ENCODE results near the gene TAMALIN.

The TAMALIN gene

GRCh38 chr12:51985154-51985835, 21.5 kb upstream of the TAMALIN start:
- DNase-seq, result no peak

- DNase-seq, result no peak
Observed at GRCh38 chr12:51986834-51987233, 19.9 kb upstream of the TAMALIN start.

DNA sequence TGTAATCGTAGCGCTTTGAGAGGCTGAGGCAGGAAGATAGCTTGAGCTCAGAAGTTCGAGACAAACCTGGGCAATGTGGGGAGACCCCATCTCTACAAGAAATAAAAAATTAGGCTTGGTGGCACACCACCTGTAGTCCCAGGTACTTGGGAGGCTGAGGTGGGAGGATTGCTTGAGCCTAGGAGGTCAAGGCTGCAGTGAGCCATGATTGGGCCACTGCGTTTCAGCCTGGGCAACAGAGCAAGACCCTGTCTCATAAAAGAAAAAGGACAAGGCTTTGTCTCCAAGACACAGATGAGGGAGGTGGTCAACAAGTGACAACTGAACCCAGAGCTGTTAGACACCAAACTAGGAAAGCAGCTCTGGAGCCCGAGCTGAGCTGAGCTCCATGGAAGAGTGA, 14.5 kb upstream of the TAMALIN start:
- DNase-seq, result no peak

- DNase-seq, result no peak
Observed at GRCh38 chr12:51994539-51994820, 12.3 kb upstream of the TAMALIN start.

- no peak for DNase-seq
Observed at GRCh38 chr12:51994959-51995358, 11.8 kb upstream of the TAMALIN start.

- DNase-seq, result no peak
Observed at GRCh38 chr12:51997136-51997535, 9.6 kb upstream of the TAMALIN start.

- DNase-seq, result no peak
Observed at GRCh38 chr12:52003016-52003550, 3.7 kb upstream of the TAMALIN start.

- DNase-seq, result no peak
Observed at GRCh38 chr12:52003591-52003990, 3.2 kb upstream of the TAMALIN start.

DNA sequence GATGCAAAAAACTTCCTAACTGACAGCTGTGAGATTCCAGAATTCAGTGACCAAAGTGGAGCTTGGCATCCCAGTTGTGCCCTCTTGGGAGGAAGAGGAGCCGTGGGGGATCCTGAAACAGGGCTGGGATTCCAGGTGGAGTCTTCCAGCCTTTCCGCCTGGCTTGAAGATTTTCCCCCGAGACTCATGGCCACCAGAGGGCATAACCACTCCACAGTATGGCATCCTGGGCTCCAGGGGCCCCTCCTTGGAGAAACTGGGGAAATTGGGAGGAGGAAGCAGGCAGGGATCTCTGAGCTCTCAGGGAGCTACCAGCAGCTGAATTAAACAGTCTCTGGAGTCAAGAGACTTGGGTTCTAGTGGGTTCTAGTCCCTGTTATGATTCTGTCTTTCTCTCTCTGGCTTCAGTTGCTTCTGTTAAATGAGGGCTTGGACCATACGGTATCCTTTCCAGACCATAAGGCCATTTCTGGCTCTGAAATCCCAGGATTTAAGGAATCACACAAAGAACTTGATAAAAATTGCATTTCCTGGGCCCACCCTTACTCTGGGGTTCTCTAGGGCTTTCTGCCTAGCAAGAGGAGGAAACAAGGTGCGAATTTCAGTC, 2.6 kb upstream of the TAMALIN start:
- no peak for DNase-seq

GRCh38 chr12:52005218-52005902, 1.4 kb upstream of the TAMALIN start:
- no peak for DNase-seq

- DNase-seq, result no peak
Observed at GRCh38 chr12:52005903-52006703, 643 bp upstream of the TAMALIN start.

- DNase-seq, result peak; percentile 63
Observed at GRCh38 chr12:52007158-52007921, 594 bp downstream of the TAMALIN start.

- DNase-seq, result no peak
Observed at GRCh38 chr12:52007982-52008510, 1.3 kb downstream of the TAMALIN start.

DNA sequence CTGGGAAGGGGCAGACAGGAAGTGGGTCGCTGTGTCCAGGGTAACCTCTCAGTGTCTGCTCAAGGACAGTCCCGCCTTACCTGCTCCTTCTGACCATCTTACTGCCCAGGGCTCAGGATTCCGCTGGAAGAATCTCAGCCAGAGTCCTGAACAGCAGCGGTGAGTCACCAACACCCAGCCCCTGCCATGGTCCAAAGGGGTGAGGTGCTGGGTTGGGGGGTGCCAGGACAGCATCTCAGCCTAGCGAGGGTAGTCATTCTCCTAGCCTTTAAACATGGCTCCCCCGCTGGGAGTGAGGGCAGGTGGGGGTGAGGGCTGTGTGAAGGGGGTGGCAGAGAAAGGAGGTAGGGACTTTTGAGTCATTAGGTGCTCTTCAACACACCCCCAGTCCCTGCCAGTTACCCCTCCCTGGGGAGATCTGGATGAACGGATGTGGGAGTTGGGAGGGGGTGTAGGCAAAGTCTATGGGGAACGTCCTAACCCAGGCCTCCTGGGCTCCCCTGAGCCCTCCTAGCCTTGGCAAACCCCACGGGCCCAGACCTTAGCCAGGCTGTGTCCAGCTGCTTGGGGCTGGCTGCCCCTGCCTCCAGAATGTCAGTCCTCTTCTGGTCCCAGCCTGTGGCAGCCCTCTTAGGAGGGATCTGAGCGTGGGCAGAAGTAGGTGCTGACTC, 2.5 kb downstream of the TAMALIN start:
- no peak for DNase-seq

DNA sequence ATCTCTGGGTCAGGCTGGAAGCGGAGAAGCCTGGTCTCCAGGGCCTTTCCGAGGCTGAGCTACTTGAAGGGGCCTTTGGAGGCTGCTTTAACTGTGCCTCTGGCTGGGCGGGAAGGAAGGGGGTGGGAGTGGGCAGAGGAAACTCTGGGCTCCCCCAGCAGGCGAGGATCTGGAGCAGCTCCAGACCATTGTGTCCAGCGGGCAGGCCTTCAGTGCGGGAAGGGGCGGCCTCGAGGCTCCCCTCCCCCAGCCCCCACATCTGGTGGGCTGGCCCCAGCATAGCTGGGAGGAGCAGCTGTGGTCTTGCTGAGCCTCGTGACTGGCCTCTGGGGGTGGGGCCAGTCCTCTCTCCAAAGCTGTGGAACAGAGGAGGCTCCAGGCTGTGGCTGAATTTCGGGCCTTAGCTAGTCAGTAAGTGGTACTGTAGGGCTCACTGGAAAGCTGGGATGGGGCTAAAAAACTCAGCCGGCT, 3.4 kb downstream of the TAMALIN start:
- DNase-seq, result no peak

- no peak for DNase-seq
Observed at GRCh38 chr12:52010692-52011601, 4.2 kb downstream of the TAMALIN start.

- DNase-seq, result no peak
Observed at GRCh38 chr12:52011602-52012214, 5.0 kb downstream of the TAMALIN start.

DNA sequence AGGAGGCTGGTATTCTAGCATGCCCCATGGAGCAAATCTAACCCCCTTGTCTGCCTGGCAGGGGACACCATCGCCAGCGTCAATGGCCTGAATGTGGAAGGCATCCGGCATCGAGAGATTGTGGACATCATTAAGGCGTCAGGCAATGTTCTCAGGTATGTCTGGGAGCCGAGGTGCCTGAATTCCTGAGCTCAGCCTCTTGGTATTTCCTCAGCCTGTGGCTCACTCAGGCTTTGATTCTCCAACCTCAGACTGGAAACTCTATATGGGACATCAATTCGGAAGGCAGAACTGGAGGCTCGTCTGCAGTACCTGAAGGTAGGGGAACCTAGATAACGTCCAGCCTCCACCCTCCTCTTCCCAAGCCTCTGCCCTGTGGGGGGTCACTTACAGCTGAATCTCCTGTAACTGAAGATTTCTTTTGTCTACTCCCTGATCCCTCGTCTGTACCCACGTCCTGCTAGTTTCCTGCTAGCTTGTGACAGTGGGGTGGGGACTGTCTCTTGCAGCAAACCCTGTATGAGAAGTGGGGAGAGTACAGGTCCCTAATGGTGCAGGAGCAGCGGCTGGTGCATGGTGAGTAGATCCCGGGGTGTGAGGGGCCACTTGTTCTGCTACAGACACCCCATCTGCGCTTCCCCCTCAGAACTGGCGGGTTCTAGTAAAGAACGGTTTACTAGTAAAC, 7.0 kb downstream of the TAMALIN start:
- DNase-seq, result no peak
